ENCODE measurements around the gene TSEN15.

TSEN15 gene
- total RNA-seq: 11.3 to 47.7 (median 29.2) reads per million in 17 experiments

GRCh38 chr1:184051485-184052193 lies at the start of gene TSEN15:
TSS of gene TSEN15 (plus strand) at chr1:184051730. CDS start at chr1:184051756, 26 bp downstream.
- peak; percentile 80 to 91 (median 86) for DNase-seq

- DNase-seq: no peak
Observed at GRCh38 chr1:184002071-184002470, 49.5 kb upstream of the TSEN15 start.

- DNase-seq: no peak
Observed at GRCh38 chr1:184004935-184005334, 46.6 kb upstream of the TSEN15 start.

GRCh38 chr1:184005506-184005905 lies 46.0 kb upstream of the TSEN15 start:
- no peak for DNase-seq

- DNase-seq: no peak
Observed at GRCh38 chr1:184010788-184011187, 40.7 kb upstream of the TSEN15 start.

GRCh38 chr1:184012187-184012586 lies 39.3 kb upstream of the TSEN15 start:
- DNase-seq: no peak

GRCh38 chr1:184014271-184014670 lies 37.3 kb upstream of the TSEN15 start:
- no peak for DNase-seq

- DNase-seq: no peak
Observed at GRCh38 chr1:184016169-184016568, 35.4 kb upstream of the TSEN15 start.

GRCh38 chr1:184017306-184017705 lies 34.2 kb upstream of the TSEN15 start:
- peak; percentile 61 to 83 (median 78) for DNase-seq

GRCh38 chr1:184018622-184019021 lies 32.9 kb upstream of the TSEN15 start:
- DNase-seq: no peak

GRCh38 chr1:184019069-184019468 lies 32.5 kb upstream of the TSEN15 start:
- DNase-seq: no peak

- no peak for DNase-seq
Observed at GRCh38 chr1:184019506-184019905, 32.0 kb upstream of the TSEN15 start.

- no peak for DNase-seq
Observed at GRCh38 chr1:184020328-184020727, 31.2 kb upstream of the TSEN15 start.

- peak in 1 of 4 experiments; percentile 25 for DNase-seq
Observed at GRCh38 chr1:184020855-184021254, 30.7 kb upstream of the TSEN15 start.

- no peak for DNase-seq
Observed at GRCh38 chr1:184021728-184022127, 29.8 kb upstream of the TSEN15 start.

- no peak for DNase-seq
Observed at GRCh38 chr1:184022668-184023067, 28.9 kb upstream of the TSEN15 start.

GRCh38 chr1:184023171-184023570 lies 28.4 kb upstream of the TSEN15 start:
- no peak for DNase-seq

GRCh38 chr1:184025242-184025675 lies 26.3 kb upstream of the TSEN15 start:
- no peak for DNase-seq

GRCh38 chr1:184027826-184028695 lies 23.5 kb upstream of the TSEN15 start:
- DNase-seq: no peak

- DNase-seq: peak; percentile 45 to 74 (median 58)
Observed at GRCh38 chr1:184028854-184029623, 22.5 kb upstream of the TSEN15 start.

GRCh38 chr1:184030433-184031091 lies 21.0 kb upstream of the TSEN15 start:
- DNase-seq: no peak

GRCh38 chr1:184031092-184031408 lies 20.5 kb upstream of the TSEN15 start:
- no peak for DNase-seq
